ENCODE results near the gene RSL1D1. TPM values are rescaled to one million over a fixed set of nuclear protein-coding genes. Genes with fewer than 3 reads are reported as not detected.

The RSL1D1 gene
- total and polyA plus RNA-seq, 9 of the 15 experiments (the other 6 are each of a cell fraction or from before 2014, with no cell fraction given), result 259 to 753 (median 373) TPM

GRCh38 chr16:11819798-11820197 lies 31.5 kb downstream of the RSL1D1 start (continued):
- no peak for TF ChIP-seq ZNF253 (CRISPR knock-in tag; conservative IDR thresholded peaks at IDR 0.05)
- TF ChIP-seq GTF2A2 (tag; IDR thresholded peaks at IDR 0.05), result no peak
- TF ChIP-seq POLR2AphosphoS2 (IDR thresholded peaks at IDR 0.05; ENCODE audit: low read length), result no peak
- peak; percentile 45 for TF ChIP-seq BRD9 (IDR thresholded peaks at IDR 0.05; ENCODE audit: low read depth, partially characterized antibody)
- 0 out of 2 replicates have a peak, but pooled peaks have one; percentile 31 for TF ChIP-seq CHD2 (IDR thresholded peaks at IDR 0.05; ENCODE audit: low read depth, low read length)
- TF ChIP-seq SPI1 (IDR thresholded peaks at IDR 0.05; ENCODE audit: borderline replicate concordance, low read depth, low read length), result peak; percentile 100
- TF ChIP-seq ARID2 (IDR thresholded peaks at IDR 0.05), result no peak
- TF ChIP-seq PTBP1 (IDR thresholded peaks at IDR 0.05; ENCODE audit: low read depth, low read length), result no peak
- TF ChIP-seq C11orf30 (IDR thresholded peaks at IDR 0.05; ENCODE audit: low read depth), result no peak
- TF ChIP-seq NCOA4 (IDR thresholded peaks at IDR 0.05; ENCODE audit: partially characterized antibody), result no peak
- no peak for TF ChIP-seq ZBTB17 (CRISPR knock-in tag; IDR thresholded peaks at IDR 0.05)
- peak; percentile 46; the same call in 1 of the 2 replicates for TF ChIP-seq HMBOX1 (IDR thresholded peaks at IDR 0.05)
- no peak for TF ChIP-seq RFX7 (CRISPR knock-in tag; IDR thresholded peaks at IDR 0.05)
- TF ChIP-seq MLX (CRISPR knock-in tag; conservative IDR thresholded peaks at IDR 0.05), result no peak
- peak; percentile 47; the same call in 1 of the 2 replicates for TF ChIP-seq PBX2 (CRISPR knock-in tag; IDR thresholded peaks at IDR 0.05; ENCODE audit: low read depth)
- TF ChIP-seq PBX2 (tag; conservative IDR thresholded peaks at IDR 0.05; ENCODE audit: low read depth), result peak; percentile 45; the same call in 1 of the 2 replicates
- TF ChIP-seq PHF21A (IDR thresholded peaks at IDR 0.05; ENCODE audit: borderline replicate concordance, low read depth), result no peak
- peak; percentile 57; the same call in 1 of the 2 replicates for TF ChIP-seq MAX (CRISPR knock-in tag; IDR thresholded peaks at IDR 0.05)
- TF ChIP-seq GTF3C2 (IDR thresholded peaks at IDR 0.05; ENCODE audit: borderline replicate concordance, extremely low read depth, insufficient read length), result no peak
- no peak for TF ChIP-seq SAFB (IDR thresholded peaks at IDR 0.05; ENCODE audit: borderline replicate concordance, low read depth, low read length)
- TF ChIP-seq MBD1 (CRISPR knock-in tag; IDR thresholded peaks at IDR 0.05), result no peak

Data from K562 (cell line).